Kidney epithelial cell (primary cell): Measurements from ENCODE around the gene ANKRD61. TPM values are rescaled to one million over a fixed set of nuclear protein-coding genes. Genes with fewer than 3 reads are reported as not detected.
A peak's percentile ranks its signal among the peaks of the same experiment; 100 is the strongest.

ENCODE experiments used
- DNase-seq: peaks from one replicate; pipeline ENCODE4 v3.0.0-alpha.2; 2010; ENCODE audit warnings: low read depth
- H3K27me3 ChIP-seq: 2 replicates; pipeline ENCODE4 v1.6.0; 2011; ENCODE audit warnings: low read length; ENCODE audit not compliant: control insufficient read depth, insufficient read depth
- H3K36me3 ChIP-seq: 2 replicates; pipeline ENCODE4 v1.5.1; 2011; ENCODE audit warnings: low read length; ENCODE audit not compliant: control insufficient read depth, insufficient read depth
- H3K4me3 ChIP-seq: 2 replicates; pipeline ENCODE4 v1.5.1; 2011; ENCODE audit warnings: low read depth, mild to moderate bottlenecking, control low read depth, low read length
- total RNA-seq: library from RNA; depleted of rRNA; stranded (reverse); fragments of >200 nt; gene quantifications from 2 replicates; pipeline ENCODE4 v1.2.3, GENCODE V29; 2015
- TF ChIP-seq, protein P1 (sequence below): IDR thresholded peaks from 2 replicates; pipeline ENCODE4 v1.5.1; 2011; ENCODE audit warnings: mild to moderate bottlenecking, moderate library complexity, low read length, control low read depth, inconsistent platforms; ENCODE audit not compliant: insufficient read depth, poor library complexity, severe bottlenecking

The ANKRD61 gene
- total RNA-seq, 1 donor from 2014 or later, result not detected

GRCh38 chr7:6022707-6023106 is 8.5 kb upstream of the ANKRD61 start:
- TF ChIP-seq, protein P1, sequence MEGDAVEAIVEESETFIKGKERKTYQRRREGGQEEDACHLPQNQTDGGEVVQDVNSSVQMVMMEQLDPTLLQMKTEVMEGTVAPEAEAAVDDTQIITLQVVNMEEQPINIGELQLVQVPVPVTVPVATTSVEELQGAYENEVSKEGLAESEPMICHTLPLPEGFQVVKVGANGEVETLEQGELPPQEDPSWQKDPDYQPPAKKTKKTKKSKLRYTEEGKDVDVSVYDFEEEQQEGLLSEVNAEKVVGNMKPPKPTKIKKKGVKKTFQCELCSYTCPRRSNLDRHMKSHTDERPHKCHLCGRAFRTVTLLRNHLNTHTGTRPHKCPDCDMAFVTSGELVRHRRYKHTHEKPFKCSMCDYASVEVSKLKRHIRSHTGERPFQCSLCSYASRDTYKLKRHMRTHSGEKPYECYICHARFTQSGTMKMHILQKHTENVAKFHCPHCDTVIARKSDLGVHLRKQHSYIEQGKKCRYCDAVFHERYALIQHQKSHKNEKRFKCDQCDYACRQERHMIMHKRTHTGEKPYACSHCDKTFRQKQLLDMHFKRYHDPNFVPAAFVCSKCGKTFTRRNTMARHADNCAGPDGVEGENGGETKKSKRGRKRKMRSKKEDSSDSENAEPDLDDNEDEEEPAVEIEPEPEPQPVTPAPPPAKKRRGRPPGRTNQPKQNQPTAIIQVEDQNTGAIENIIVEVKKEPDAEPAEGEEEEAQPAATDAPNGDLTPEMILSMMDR, result no peak
- Histone ChIP-seq H3K27me3 (no peaks in the 10 kb centered on the region), H3K36me3 (peaks cover 10% of the 10 kb centered on the region), H3K4me3 (no peak overlapping the region)
- DNase-seq, result no peak

DNA sequence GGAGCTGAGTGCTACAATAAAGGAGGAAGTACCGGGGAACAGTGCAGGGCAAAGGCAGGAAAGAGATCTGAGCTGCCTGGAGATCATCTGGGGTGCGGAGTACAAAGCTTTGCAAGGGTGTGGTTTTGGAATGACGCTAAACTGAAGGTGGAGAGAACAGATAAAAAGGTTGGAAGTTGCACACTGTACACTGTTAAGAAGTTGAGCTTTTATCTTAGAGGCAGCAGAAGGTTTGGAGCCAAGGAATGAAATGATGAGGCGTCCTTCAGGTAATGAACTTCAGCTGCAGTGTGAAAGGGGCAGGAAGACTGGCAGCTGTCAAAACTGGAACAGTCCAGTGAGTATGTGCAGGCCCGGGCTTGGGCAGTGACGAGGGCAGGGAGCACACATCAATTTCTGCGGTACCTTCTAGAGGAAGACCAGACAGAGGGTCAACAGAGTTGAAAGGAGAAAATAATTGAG is 7.2 kb upstream of the ANKRD61 start:
- TF ChIP-seq, protein P1, result no peak
- no peak for DNase-seq
- peaks cover 10% of the 10 kb centered on the region for H3K36me3 ChIP-seq
- H3K4me3 ChIP-seq, result no peak overlapping the region
- no peaks in the 10 kb centered on the region for H3K27me3 ChIP-seq

- H3K4me3 ChIP-seq, result no peak overlapping the region
- peaks cover 11% of the 10 kb centered on the region for H3K36me3 ChIP-seq
- no peaks in the 10 kb centered on the region for H3K27me3 ChIP-seq
- TF ChIP-seq, protein P1, result peak; percentile 34
- no peak for DNase-seq
Observed at GRCh38 chr7:6026011-6026819, 5.0 kb upstream of the ANKRD61 start.

DNA sequence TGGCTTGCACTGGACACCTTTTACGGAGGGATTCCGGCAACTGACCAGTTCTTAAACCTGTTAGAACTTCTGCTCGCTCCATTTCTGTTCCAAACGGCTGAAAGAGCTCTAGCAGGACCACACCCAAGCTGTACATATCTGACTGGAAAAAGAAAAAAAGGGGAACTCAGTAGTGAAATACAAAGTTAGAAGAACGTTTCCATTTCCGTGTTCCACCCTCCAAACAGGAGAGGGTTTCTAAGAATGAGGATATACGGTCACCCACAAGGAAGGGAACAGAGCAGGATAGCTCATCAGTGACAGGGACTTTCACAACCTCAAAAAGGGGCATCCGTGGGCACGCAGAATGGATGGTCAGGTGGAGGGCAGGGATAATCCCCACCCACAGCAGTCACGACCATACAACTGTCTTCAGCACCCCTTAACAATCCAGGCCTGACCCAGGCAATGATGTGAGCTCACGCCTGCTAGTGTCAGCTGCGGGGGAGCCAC is 4.3 kb upstream of the ANKRD61 start:
- Histone ChIP-seq H3K36me3 (peaks cover 13% of the 10 kb centered on the region), H3K27me3 (no peaks in the 10 kb centered on the region), H3K4me3 (no peak overlapping the region)
- DNase-seq, result no peak
- TF ChIP-seq, protein P1, result no peak

DNA sequence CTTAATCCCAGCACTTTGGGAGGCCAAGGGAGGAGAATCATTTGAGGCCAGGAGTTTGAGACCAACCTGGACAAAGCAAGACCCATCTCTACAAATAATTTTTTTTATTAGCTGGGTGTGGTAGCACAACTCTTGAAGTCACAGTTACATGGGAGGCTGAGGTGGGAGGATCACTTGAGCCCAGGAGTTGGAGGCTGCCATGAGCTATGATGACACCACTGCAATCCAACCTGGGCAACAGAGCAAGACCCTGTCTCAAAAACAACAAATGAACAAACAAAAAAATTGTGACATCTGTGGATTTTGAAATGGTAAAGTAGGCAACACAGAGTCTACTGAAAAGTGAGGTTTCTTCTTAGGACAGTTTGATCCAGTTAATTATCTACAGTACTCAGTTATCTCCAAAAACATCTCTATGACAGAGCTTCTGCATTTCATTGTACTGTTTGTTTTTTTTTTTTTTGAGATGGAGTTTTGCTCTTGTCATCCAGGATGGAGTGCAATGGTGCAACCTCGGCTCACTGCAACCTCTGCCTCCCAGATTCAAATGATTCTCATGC is 3.3 kb upstream of the ANKRD61 start:
- Histone ChIP-seq H3K36me3 (peaks cover 12% of the 10 kb centered on the region), H3K27me3 (no peaks in the 10 kb centered on the region), H3K4me3 (no peak overlapping the region)
- no peak for DNase-seq
- TF ChIP-seq, protein P1, result no peak
